H1 (cell line): ENCODE results near the gene ARFRP1. TPM values are rescaled to one million over a fixed set of nuclear protein-coding genes. Genes with fewer than 3 reads are reported as not detected.
"Not testable (repeated sequence)": the region's sequence is repeated elsewhere in the genome, so short reads cannot be mapped to it uniquely, and the experiment has no call there.

ENCODE experiments used
- CTCF ChIA-PET: fragments of 300-600 bp; sonication (Branson Sonifier 250); formaldehyde crosslinking; loops from one replicate; lab custom pipeline; 2021; ENCODE audit not compliant: partially characterized antibody; lab: Charles Lee
- POLR2A ChIA-PET: fragments of 300-600 bp; sonication (Branson Sonifier 250); formaldehyde crosslinking; loops from one replicate; lab custom pipeline; 2021; ENCODE audit warnings: inconsistent platforms; ENCODE audit not compliant: partially characterized antibody; lab: Charles Lee
- DNase-seq, 2 experiments: peaks; one replicate each; pipeline versions ENCODE4 v3.0.0 to v3.0.0-alpha.2; 2010 to 2022; ENCODE audit warnings: low spot score in 2 of 2, low read depth in 1 of 2, mixed read lengths in 1 of 2
- FAIRE-seq: peaks from 2 replicates; lab custom pipeline; 2011; peaks lifted over from hg19 to GRCh38; lab: Jason Lieb, UNC
- H2AFZ ChIP-seq: 2 replicates; pipeline ENCODE4 v1.8.1; 2012; ENCODE audit warnings: low read length, inconsistent platforms
- H2AK5ac ChIP-seq: 2 replicates; pipeline ENCODE4 v1.6.1; 2013; ENCODE audit warnings: low read depth, low read length
- H2BK120ac ChIP-seq: replicated peaks from 2 replicates; pipeline ENCODE3; 2013; ENCODE audit warnings: low read depth, low read length, inconsistent platforms
- H2BK12ac ChIP-seq: 2 replicates; pipeline ENCODE4 v1.6.1; 2013; ENCODE audit warnings: low read depth, low read length
- H2BK15ac ChIP-seq: 2 replicates; pipeline ENCODE4 v1.6.1; 2013; ENCODE audit warnings: low read length
- H2BK20ac ChIP-seq: 2 replicates; pipeline ENCODE4 v1.6.1; 2013; ENCODE audit warnings: low read length
- H2BK5ac ChIP-seq: 2 replicates; pipeline ENCODE4 v1.6.1; 2013; ENCODE audit warnings: low read depth, low read length
- H3K14ac ChIP-seq: 2 replicates; pipeline ENCODE4 v1.6.1; 2013; ENCODE audit warnings: inconsistent platforms; ENCODE audit not compliant: insufficient read length
- H3K18ac ChIP-seq: 2 replicates; pipeline ENCODE4 v1.6.1; 2013; ENCODE audit warnings: low read length; ENCODE audit errors: extremely low read depth
- H3K23ac ChIP-seq: 2 replicates; pipeline ENCODE4 v1.6.1; 2013; ENCODE audit warnings: inconsistent platforms; ENCODE audit not compliant: insufficient read length
- H3K23me2 ChIP-seq: 2 replicates; pipeline ENCODE4 v1.6.1; 2013; ENCODE audit warnings: low read depth, low read length
- H3K27ac ChIP-seq: 2 replicates; pipeline ENCODE4 v1.6.1; 2011; ENCODE audit warnings: low read depth, low read length, inconsistent platforms
- H3K27me3 ChIP-seq, 4 experiments: replicated peaks in 1 of 4; 1 replicate in 1 of 4; 2 replicates in 3 of 4; pipeline versions ENCODE4 v1.6.1 to v1.8.1; 2011 to 2013; ENCODE audit warnings: low read length in 3 of 4, mild to moderate bottlenecking in 3 of 4, inconsistent platforms in 2 of 4, mixed read lengths in 2 of 4, moderate library complexity in 1 of 4; ENCODE audit not compliant: control insufficient read depth in 3 of 4, insufficient read depth in 3 of 4; ENCODE audit errors: extremely low read depth in 1 of 4
- H3K36me3 ChIP-seq, 4 experiments: 2 replicates each; pipeline versions ENCODE4 v1.6.1 to v1.8.1; 2011 to 2013; ENCODE audit warnings: mild to moderate bottlenecking in 4 of 4, low read length in 3 of 4, moderate library complexity in 2 of 4, control low read depth in 1 of 4, inconsistent platforms in 1 of 4; ENCODE audit not compliant: insufficient read depth in 4 of 4, control insufficient read depth in 2 of 4
- H3K4ac ChIP-seq: replicated peaks from 2 replicates; pipeline ENCODE3; 2013; ENCODE audit warnings: low read length, low read depth, mixed read lengths, inconsistent platforms; ENCODE audit not compliant: insufficient read length
- H3K4me1 ChIP-seq, 4 experiments: replicated peaks in 1 of 4; 1 replicate in 1 of 4; 2 replicates in 3 of 4; pipeline versions ENCODE4 v1.6.1 to v1.8.1; 2011 to 2013; ENCODE audit warnings: low read length in 3 of 4, inconsistent platforms in 2 of 4, mixed read lengths in 1 of 4; ENCODE audit not compliant: insufficient read depth in 4 of 4, control insufficient read depth in 3 of 4
- H3K4me2 ChIP-seq, 2 experiments: 2 replicates each; pipeline versions ENCODE4 v1.6.1 to v1.8.1; 2011 to 2013; ENCODE audit warnings: low read depth in 2 of 2, low read length in 2 of 2, control low read depth in 1 of 2, inconsistent platforms in 1 of 2, mild to moderate bottlenecking in 1 of 2; ENCODE audit not compliant: insufficient read depth in 1 of 2
- H3K4me3 ChIP-seq, 4 experiments: fragments of 200-600, 300-600 bp in 1 of 4; sonication (generic), shearing (Covaris generic), sonication (Bioruptor Twin) in 1 of 4; 2 replicates each; pipeline versions ENCODE4 v1.5.1 to v1.8.1; 2011 to 2016; ENCODE audit warnings: low read length in 4 of 4, low read depth in 3 of 4, control low read depth in 2 of 4, inconsistent platforms in 2 of 4, mild to moderate bottlenecking in 2 of 4, mixed read lengths in 1 of 4, moderate library complexity in 1 of 4; ENCODE audit not compliant: insufficient read depth in 2 of 4; ENCODE audit errors: extremely low read depth in 1 of 4
- H3K56ac ChIP-seq: replicated peaks from 2 replicates; pipeline ENCODE3; 2013; ENCODE audit warnings: low read depth, mild to moderate bottlenecking, mixed read lengths, low read length, inconsistent platforms; ENCODE audit not compliant: insufficient read length
- H3K79me1 ChIP-seq: 2 replicates; pipeline ENCODE4 v1.6.1; 2013; ENCODE audit warnings: low read depth, low read length, control low read depth
- H3K79me2 ChIP-seq, 2 experiments: 2 replicates each; pipeline versions ENCODE4 v1.6.1 to v1.8.1; 2012 to 2013; ENCODE audit warnings: low read length in 2 of 2, mild to moderate bottlenecking in 2 of 2, inconsistent platforms in 1 of 2; ENCODE audit not compliant: insufficient read depth in 2 of 2, control insufficient read depth in 1 of 2
- H3K9ac ChIP-seq, 4 experiments: replicated peaks in 1 of 4; 1 replicate in 1 of 4; 2 replicates in 3 of 4; pipeline versions ENCODE4 v1.6.1 to v1.8.1; 2011 to 2013; ENCODE audit warnings: low read depth in 3 of 4, low read length in 3 of 4, control low read depth in 2 of 4, mild to moderate bottlenecking in 2 of 4, moderate library complexity in 2 of 4, inconsistent platforms in 1 of 4; ENCODE audit errors: extremely low read depth in 1 of 4
- H3K9me3 ChIP-seq, 2 experiments: 2 replicates each; pipeline versions ENCODE4 v1.6.1 to v1.8.1; 2012 to 2013; ENCODE audit warnings: mild to moderate bottlenecking in 2 of 2, moderate library complexity in 2 of 2, control low read depth in 1 of 2, inconsistent platforms in 1 of 2, low read depth in 1 of 2, low read length in 1 of 2, mixed read lengths in 1 of 2; ENCODE audit not compliant: insufficient read depth in 2 of 2
- H4K20me1 ChIP-seq, 2 experiments: replicated peaks in 1 of 2; 2 replicates each; pipeline versions ENCODE3 to v1.8.1; 2011 to 2013; ENCODE audit warnings: inconsistent platforms in 2 of 2, low read length in 2 of 2, mild to moderate bottlenecking in 1 of 2; ENCODE audit not compliant: insufficient read depth in 2 of 2, control insufficient read depth in 1 of 2
- H4K5ac ChIP-seq: 2 replicates; pipeline ENCODE4 v1.6.1; 2013; ENCODE audit warnings: low read length, low read depth, mixed read lengths, inconsistent platforms; ENCODE audit not compliant: insufficient read length
- H4K8ac ChIP-seq: 2 replicates; pipeline ENCODE4 v1.8.0; 2013; ENCODE audit warnings: mild to moderate bottlenecking, moderate library complexity, low read length, inconsistent platforms; ENCODE audit not compliant: insufficient read depth; ENCODE audit errors: extremely low read depth
- H4K91ac ChIP-seq: replicated peaks from 2 replicates; pipeline ENCODE3; 2013; ENCODE audit warnings: low read length, mixed read lengths, inconsistent platforms; ENCODE audit not compliant: insufficient read length
- WGBS, 2 experiments: shearing (Covaris generic) in 1 of 2; methylation state at CpG; one replicate each; pipeline versions ENCODE4 v1.1.6 to v1.1.7; 2013 to 2015; ENCODE audit warnings: low lambda C conversion rate in 2 of 2, mixed read lengths in 2 of 2, inconsistent platforms in 1 of 2, low coverage in 1 of 2, missing lambda C conversion rate in 1 of 2; ENCODE audit not compliant: insufficient replicate concordance in 2 of 2, insufficient coverage in 1 of 2, insufficient read length in 1 of 2; ENCODE audit errors: extremely low coverage in 1 of 2, missing lambda C conversion rate in 1 of 2; 5-methylcytosine and 5-hydroxymethylcytosine counted together
- polyA plus RNA-seq, 7 experiments: library from polyadenylated mRNA; depleted of rRNA in 3 of 7; stranded (reverse) in 5 of 7; unstranded in 2 of 7; fragments of >200 nt in 5 of 7; fragments of 200-250 nt in 2 of 7; gene quantifications; 1 replicate in 5 of 7; 2 replicates in 1 of 7; 4 replicates in 1 of 7; pipeline versions ENCODE4 v1.2.1 to v1.2.3, GENCODE V29; 2011 to 2013; ENCODE audit warnings: missing spikeins in 2 of 7, mixed read lengths in 2 of 7
- total RNA-seq: library from RNA; stranded (reverse); fragmentation: NEBNext Ultra II Directional; extraction: Animal tissue kit (Norgen Biotek cat#: 25700); gene quantifications from 2 replicates; pipeline ENCODE4 v1.2.1, GENCODE V29; 2021

ARFRP1 gene
- total and polyA plus RNA-seq, 2 of the 8 experiments (the other 6 are each of a cell fraction or from before 2014, with no cell fraction given): 12.9 to 22.9 TPM

- H3K79me1 ChIP-seq, H3K23me2 ChIP-seq, H4K8ac ChIP-seq, FAIRE-seq, H3K27me3 ChIP-seq, H3K23ac ChIP-seq, H2AK5ac ChIP-seq, H2BK12ac ChIP-seq, DNase-seq, H4K5ac ChIP-seq, H3K4me3 ChIP-seq, H3K9me3 ChIP-seq, H3K14ac ChIP-seq, H4K20me1 ChIP-seq, H3K4ac ChIP-seq, H2BK20ac ChIP-seq, H3K9ac ChIP-seq, H3K4me1 ChIP-seq, H2BK15ac ChIP-seq, H3K36me3 ChIP-seq, H3K18ac ChIP-seq, H2AFZ ChIP-seq, H3K56ac ChIP-seq, H2BK120ac ChIP-seq, H3K27ac ChIP-seq, H2BK5ac ChIP-seq, H3K4me2 ChIP-seq, H4K91ac ChIP-seq: not testable (repeated sequence)
- POLR2A ChIA-PET: interaction anchor here (0.7 to 1.8 kb wide), 2 partner anchors 14 to 15 kb away, joined by 4 to 6 read pairs; partner anchors contain the start of gene LIME1
- peaks cover 0 to 18% of the 10 kb centered on the region in 2 experiments; a peak in 2 of 4 replicates for H3K79me2 ChIP-seq
- CTCF ChIA-PET: interaction anchor here (0.6 to 1.9 kb wide), 3 partner anchors 15 to 1014 kb away, joined by 3 to 5 read pairs (median 4); partner anchors contain the start of genes ARFRP1, NTSR1 and ZGPAT
- 78% methylated on average over 2 of the region's 2 CpGs; no CpG with 5 or more reads in 1 of the 2 experiments for WGBS, 2 experiments
Observed at GRCh38 chr20:63722967-63723622, 15.3 kb upstream of the ARFRP1 start.
